HG03025 (cell line): Measurements from ENCODE around the gene GMPR2.
"Not testable (repeated sequence)": the region's sequence is repeated elsewhere in the genome, so short reads cannot be mapped to it uniquely, and the experiment has no call there.

ENCODE experiments used
- ATAC-seq: cut with Tn5 transposase; IDR thresholded peaks from one replicate; pipeline ENCODE4 v1.9.1; 2021; ENCODE audit warnings: mild to moderate bottlenecking, moderate library complexity; ENCODE audit not compliant: unreplicated experiment, low FRiP score

The GMPR2 gene

GRCh38 chr14:24198814-24199524 lies 33.8 kb upstream of the GMPR2 start:
- ATAC-seq = no peak

- not testable (repeated sequence) for ATAC-seq
Observed at GRCh38 chr14:24202538-24202937, 30.2 kb upstream of the GMPR2 start.

- ATAC-seq = not testable (repeated sequence)
Observed at GRCh38 chr14:24203249-24203886, 29.4 kb upstream of the GMPR2 start.

GRCh38 chr14:24204163-24205146 lies 28.3 kb upstream of the GMPR2 start:
- ATAC-seq = no peak

GRCh38 chr14:24206260-24207103 lies 26.2 kb upstream of the GMPR2 start:
- ATAC-seq = no peak

GRCh38 chr14:24207104-24207551 lies 25.6 kb upstream of the GMPR2 start:
- no peak for ATAC-seq

GRCh38 chr14:24207625-24208024 lies 25.1 kb upstream of the GMPR2 start:
- ATAC-seq = no peak

GRCh38 chr14:24211311-24211710 lies 21.4 kb upstream of the GMPR2 start:
- no peak for ATAC-seq

GRCh38 chr14:24212924-24213865 lies 19.5 kb upstream of the GMPR2 start, which contains the start of gene CHMP4A:
Gene CHMP4A (minus strand): TSS chr14:24213488. CDS start chr14:24213439, 49 bp downstream.
- peak; percentile 78 for ATAC-seq

GRCh38 chr14:24213866-24214662 lies 18.7 kb upstream of the GMPR2 start:
- no peak for ATAC-seq

GRCh38 chr14:24215495-24216344 lies 17.0 kb upstream of the GMPR2 start, which contains the start of gene MDP1:
Gene MDP1 (minus strand): TSS chr14:24216066. CDS start chr14:24215955, 111 bp downstream.
- ATAC-seq = peak; percentile 52

GRCh38 chr14:24216345-24216699 lies 16.4 kb upstream of the GMPR2 start:
- ATAC-seq = no peak

- ATAC-seq = not testable (repeated sequence)
Observed at GRCh38 chr14:24216876-24217275, 15.9 kb upstream of the GMPR2 start.

- no peak for ATAC-seq
Observed at GRCh38 chr14:24219080-24219479, 13.6 kb upstream of the GMPR2 start.

- ATAC-seq = no peak
Observed at GRCh38 chr14:24219521-24219920, 13.2 kb upstream of the GMPR2 start.

- not testable (repeated sequence) for ATAC-seq
Observed at GRCh38 chr14:24222987-24223386, 9.7 kb upstream of the GMPR2 start.

- no peak for ATAC-seq
Observed at GRCh38 chr14:24224618-24225071, 8.1 kb upstream of the GMPR2 start.
